Thoracic aorta endothelial cell (primary cell): ENCODE data around the gene CHD8. TPM values are rescaled to one million over a fixed set of nuclear protein-coding genes. Genes with fewer than 3 reads are reported as not detected.

ENCODE experiments used
- small RNA-seq: library from RNA; depleted of rRNA; stranded (forward); fragments of <200 nt; gene quantifications from one replicate; pipeline ENCODE3, GENCODE V24; 2012
- total RNA-seq: library from RNA; depleted of rRNA; stranded (reverse); fragments of >200 nt; gene quantifications from 2 replicates; pipeline ENCODE4 v1.2.3, GENCODE V29; 2012

Gene CHD8, protein sequence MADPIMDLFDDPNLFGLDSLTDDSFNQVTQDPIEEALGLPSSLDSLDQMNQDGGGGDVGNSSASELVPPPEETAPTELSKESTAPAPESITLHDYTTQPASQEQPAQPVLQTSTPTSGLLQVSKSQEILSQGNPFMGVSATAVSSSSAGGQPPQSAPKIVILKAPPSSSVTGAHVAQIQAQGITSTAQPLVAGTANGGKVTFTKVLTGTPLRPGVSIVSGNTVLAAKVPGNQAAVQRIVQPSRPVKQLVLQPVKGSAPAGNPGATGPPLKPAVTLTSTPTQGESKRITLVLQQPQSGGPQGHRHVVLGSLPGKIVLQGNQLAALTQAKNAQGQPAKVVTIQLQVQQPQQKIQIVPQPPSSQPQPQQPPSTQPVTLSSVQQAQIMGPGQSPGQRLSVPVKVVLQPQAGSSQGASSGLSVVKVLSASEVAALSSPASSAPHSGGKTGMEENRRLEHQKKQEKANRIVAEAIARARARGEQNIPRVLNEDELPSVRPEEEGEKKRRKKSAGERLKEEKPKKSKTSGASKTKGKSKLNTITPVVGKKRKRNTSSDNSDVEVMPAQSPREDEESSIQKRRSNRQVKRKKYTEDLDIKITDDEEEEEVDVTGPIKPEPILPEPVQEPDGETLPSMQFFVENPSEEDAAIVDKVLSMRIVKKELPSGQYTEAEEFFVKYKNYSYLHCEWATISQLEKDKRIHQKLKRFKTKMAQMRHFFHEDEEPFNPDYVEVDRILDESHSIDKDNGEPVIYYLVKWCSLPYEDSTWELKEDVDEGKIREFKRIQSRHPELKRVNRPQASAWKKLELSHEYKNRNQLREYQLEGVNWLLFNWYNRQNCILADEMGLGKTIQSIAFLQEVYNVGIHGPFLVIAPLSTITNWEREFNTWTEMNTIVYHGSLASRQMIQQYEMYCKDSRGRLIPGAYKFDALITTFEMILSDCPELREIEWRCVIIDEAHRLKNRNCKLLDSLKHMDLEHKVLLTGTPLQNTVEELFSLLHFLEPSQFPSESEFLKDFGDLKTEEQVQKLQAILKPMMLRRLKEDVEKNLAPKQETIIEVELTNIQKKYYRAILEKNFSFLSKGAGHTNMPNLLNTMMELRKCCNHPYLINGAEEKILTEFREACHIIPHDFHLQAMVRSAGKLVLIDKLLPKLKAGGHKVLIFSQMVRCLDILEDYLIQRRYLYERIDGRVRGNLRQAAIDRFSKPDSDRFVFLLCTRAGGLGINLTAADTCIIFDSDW (N-terminal part only)
- 78.2 and 80.3 TPM in 2 replicates for total RNA-seq

GRCh38 chr14:21455912-21456667 lies at the start of gene CHD8:
TSS of gene CHD8 (minus strand) at chr14:21456123. CDS start at chr14:21431643, 24,480 bp downstream.

DNA sequence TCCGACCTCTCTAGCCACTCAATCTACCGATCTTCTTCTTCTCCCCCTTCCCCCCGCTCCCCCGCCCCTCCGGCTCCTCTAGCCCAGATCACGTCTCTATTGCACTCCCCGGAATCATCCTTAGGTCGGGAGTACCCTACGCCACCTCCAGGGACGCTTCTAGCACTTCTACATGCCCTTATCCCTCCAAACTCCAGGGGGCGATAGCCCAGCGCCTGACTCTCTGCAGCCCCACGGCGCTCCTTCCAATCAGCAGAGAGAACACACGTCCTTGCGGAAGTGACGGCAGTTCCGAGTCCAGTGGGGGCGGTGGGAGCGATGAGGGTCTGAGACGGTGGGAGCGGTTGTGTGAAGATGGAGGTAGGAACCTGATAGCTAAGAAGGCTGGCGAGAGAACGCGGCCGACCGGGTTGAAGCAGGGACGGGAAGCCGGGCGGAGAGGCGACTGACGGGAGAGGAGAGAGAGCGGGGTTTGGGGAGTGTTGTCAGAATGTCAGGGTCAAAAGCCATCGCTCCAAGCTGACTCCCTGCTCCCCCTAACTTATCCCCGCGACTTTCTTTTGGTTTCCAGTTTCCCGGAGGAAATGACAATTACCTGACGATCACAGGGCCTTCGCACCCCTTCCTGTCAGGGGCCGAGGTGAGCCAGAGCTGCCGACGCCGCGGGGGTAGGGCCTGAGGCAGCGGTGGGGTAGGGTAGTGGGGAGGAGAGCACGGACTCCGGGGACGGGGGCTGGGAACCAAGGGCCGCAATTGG lies 21.2 kb upstream of the CHD8 start, which contains the start of the genes RAB2B and TOX4:
Gene RAB2B, minus strand, starts transcription at position 35 of the 757 bp plus-strand sequence. CDS start 87 bp downstream, outside the sequence.
Gene TOX4, plus strand, starts transcription at position 271 of the 757 bp plus-strand sequence. Its CDS starts 84 bp downstream, at position 355.

DNA sequence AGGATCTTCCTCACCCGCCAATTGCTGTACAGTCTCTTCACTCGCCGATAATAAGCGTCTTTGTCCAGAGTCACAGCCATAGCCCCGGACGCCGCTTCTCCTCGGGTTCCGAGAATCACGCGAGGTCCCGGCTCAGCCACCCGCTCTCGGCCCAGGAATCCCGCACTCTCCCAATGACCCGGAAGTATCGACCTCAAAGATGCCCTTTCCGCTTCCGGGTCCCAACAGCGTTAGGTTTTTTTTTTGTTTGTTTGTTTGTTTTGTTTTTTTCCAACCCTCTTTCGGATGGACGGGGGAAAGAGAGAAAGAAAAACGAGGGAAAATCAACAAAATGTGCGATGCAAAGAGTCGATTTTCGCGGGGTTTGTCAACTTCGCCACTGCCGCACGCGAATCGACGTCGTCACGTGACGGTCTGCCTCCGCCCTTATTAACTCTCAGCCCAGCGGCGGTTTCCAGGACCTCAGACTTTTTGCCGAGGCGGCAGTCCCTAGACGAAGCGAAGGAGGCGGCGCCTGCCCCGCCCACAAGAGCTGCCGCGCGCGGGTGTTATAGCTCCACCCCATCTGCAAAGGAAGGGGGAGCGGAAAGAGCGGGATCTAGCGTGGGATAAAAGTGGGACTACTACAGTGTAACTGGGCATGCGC lies 72.0 kb downstream of the CHD8 start, which contains the start of gene SUPT16H:
Gene SUPT16H, minus strand, starts transcription at position 172 of the 646 bp plus-strand sequence. Its CDS starts 92 bp downstream, at position 80.

Small RNA genes lying within 50 kb of the gene (small RNA-seq; reads per million reads assigned to genes)
- gene RN7SL650P: not detected
- gene SNORD8: 145 reads per million, percentile 99 among the genes with 10 or more reads in this experiment
- 476 reads per million, percentile 99 among the genes with 10 or more reads in this experiment for gene SNORD9

Other genes with a start within 250 kb of the CHD8 start
- gene HNRNPC, start 186.7 kb downstream of the CHD8 start, total RNA-seq: 884 and 933 TPM in 2 replicates
- gene RPGRIP1, start 176.0 kb downstream of the CHD8 start, total RNA-seq: not detected in 2 replicates
- gene SUPT16H, start 72.1 kb downstream of the CHD8 start, total RNA-seq: 115 and 125 TPM in 2 replicates
- 28.7 and 30.2 TPM in 2 replicates for gene RAB2B, start 20.8 kb upstream of the CHD8 start, total RNA-seq
- 37.6 and 49.0 TPM in 2 replicates for gene TOX4, start 21.1 kb upstream of the CHD8 start, total RNA-seq
- gene METTL3, start 55.2 kb upstream of the CHD8 start, total RNA-seq: 80.7 and 82.2 TPM in 2 replicates
- 1.9 and 3.4 TPM in 2 replicates for gene SALL2, start 70.2 kb upstream of the CHD8 start, total RNA-seq
- not detected in 2 replicates for gene OR10G3, start 124.0 kb upstream of the CHD8 start, total RNA-seq
- gene OR10G2, start 178.8 kb upstream of the CHD8 start, total RNA-seq: not detected in 2 replicates
- gene OR4E2, start 197.7 kb upstream of the CHD8 start, total RNA-seq: not detected in 2 replicates
- not detected in 2 replicates for gene OR4E1, start 217.7 kb upstream of the CHD8 start, total RNA-seq